HEK293 (cell line): ENCODE measurements around the gene TRMT44.

ENCODE experiments used
- CTCF ChIA-PET: fragments of 350-600 bp; formaldehyde crosslinking; extraction: SDS; loops from one replicate; lab custom pipeline; 2021; ENCODE audit warnings: antibody characterized with exemption; lab: Yijun Ruan, JAX
- POLR2A ChIA-PET: fragments of 300-600 bp; formaldehyde crosslinking; extraction: SDS; loops from one replicate; lab custom pipeline; 2020; ENCODE audit warnings: antibody characterized with exemption, inconsistent platforms; lab: Yijun Ruan, JAX
- H3K27ac ChIP-seq: fragments of 200-500 bp; sonication (Bioruptor generic); 2 replicates; pipeline ENCODE4 v1.5.1; 2014; ENCODE audit warnings: low read depth, low read length, control low read depth, inconsistent platforms; ENCODE audit errors: extremely low read depth
- H3K36me3 ChIP-seq, 2 experiments: fragments of 200-500 bp in 1 of 2; sonication (Bioruptor generic) in 1 of 2; 1 replicate in 1 of 2; 2 replicates in 1 of 2; pipeline ENCODE4 v1.5.1; 2014 to 2017; ENCODE audit warnings: inconsistent platforms in 2 of 2, low read length in 2 of 2; ENCODE audit not compliant: control insufficient read depth in 2 of 2, insufficient read depth in 1 of 2
- H3K4me1 ChIP-seq: fragments of 200-500 bp; sonication (Bioruptor generic); 2 replicates; pipeline ENCODE4 v1.5.1; 2014; ENCODE audit warnings: mild to moderate bottlenecking, low read length, inconsistent platforms; ENCODE audit not compliant: control insufficient read depth, insufficient read depth
- H3K4me3 ChIP-seq: 2 replicates; pipeline ENCODE4 v1.5.1; 2011; ENCODE audit warnings: low read depth, mild to moderate bottlenecking, control low read depth, low read length, moderate library complexity
- H3K9me3 ChIP-seq: fragments of 200-500 bp; sonication (Bioruptor generic); 2 replicates; pipeline ENCODE4 v1.5.1; 2014; ENCODE audit warnings: low read depth, low read length, inconsistent platforms; ENCODE audit not compliant: control insufficient read depth, insufficient read depth
- FEZF1 ChIP-seq: fragments of 450-650 bp; formaldehyde crosslinking; IDR thresholded peaks from 2 replicates; pipeline ENCODE4 v1.5.1; 2016; ENCODE audit warnings: missing biosample characterization, missing genetic modification characterization
- GLIS1 ChIP-seq: fragments of 450-650 bp; formaldehyde crosslinking; IDR thresholded peaks from 2 replicates; pipeline ENCODE4 v1.5.1; 2016; ENCODE audit warnings: missing biosample characterization, missing genetic modification characterization
- GLIS2 ChIP-seq: fragments of 450-650 bp; formaldehyde crosslinking; IDR thresholded peaks from 2 replicates; pipeline ENCODE4 v1.5.1; 2016; ENCODE audit warnings: missing biosample characterization, missing genetic modification characterization
- HIC1 ChIP-seq: fragments of 450-650 bp; formaldehyde crosslinking; IDR thresholded peaks from 2 replicates; pipeline ENCODE4 v1.5.1; 2016; ENCODE audit warnings: missing biosample characterization, missing genetic modification characterization
- HOXC10 ChIP-seq: sonication (generic); formaldehyde crosslinking; IDR thresholded peaks from 2 replicates; pipeline ENCODE4 v1.8.1; 2023; ENCODE audit warnings: mild to moderate bottlenecking, missing genetic modification reagents
- HOXD13 ChIP-seq: sonication (generic); formaldehyde crosslinking; IDR thresholded peaks from 2 replicates; pipeline ENCODE4 v1.8.0; 2022; ENCODE audit warnings: missing genetic modification reagents, borderline replicate concordance
- KLF10 ChIP-seq: fragments of 450-650 bp; IDR thresholded peaks from 2 replicates; pipeline ENCODE4 v1.5.1; 2018; ENCODE audit warnings: missing biosample characterization, mild to moderate bottlenecking, missing genetic modification characterization
- PRDM10 ChIP-seq: fragments of 450-650 bp; formaldehyde crosslinking; IDR thresholded peaks from 2 replicates; pipeline ENCODE4 v1.5.1; 2016; ENCODE audit warnings: missing biosample characterization, missing genetic modification characterization
- SCRT1 ChIP-seq: fragments of 450-650 bp; formaldehyde crosslinking; IDR thresholded peaks from 2 replicates; pipeline ENCODE4 v1.5.1; 2016; ENCODE audit warnings: missing biosample characterization, missing genetic modification characterization, borderline replicate concordance
- SCRT2 ChIP-seq: fragments of 450-650 bp; formaldehyde crosslinking; IDR thresholded peaks from 2 replicates; pipeline ENCODE4 v1.5.1; 2016; ENCODE audit warnings: missing biosample characterization, missing genetic modification characterization
- SP2 ChIP-seq: fragments of 450-650 bp; formaldehyde crosslinking; IDR thresholded peaks from 2 replicates; pipeline ENCODE4 v1.5.1; 2016; ENCODE audit warnings: missing biosample characterization, missing genetic modification characterization
- TCF7L2 ChIP-seq: IDR thresholded peaks from 2 replicates; pipeline ENCODE4 v1.6.1; 2011; ENCODE audit warnings: low read depth, mild to moderate bottlenecking, inconsistent platforms, low read length, moderate library complexity, borderline replicate concordance
- ZFHX2 ChIP-seq: fragments of 450-650 bp; formaldehyde crosslinking; conservative IDR thresholded peaks from 2 replicates; pipeline ENCODE4 v1.5.1; 2016; ENCODE audit warnings: missing biosample characterization, missing genetic modification characterization
- ZIC2 ChIP-seq: fragments of 450-650 bp; formaldehyde crosslinking; IDR thresholded peaks from 2 replicates; pipeline ENCODE4 v1.5.1; 2016; ENCODE audit warnings: missing biosample characterization, missing genetic modification characterization
- ZNF112 ChIP-seq: fragments of 450-650 bp; formaldehyde crosslinking; IDR thresholded peaks from 2 replicates; pipeline ENCODE4 v1.5.0; 2017; ENCODE audit warnings: missing biosample characterization, missing genetic modification characterization
- ZNF174 ChIP-seq: fragments of 450-650 bp; formaldehyde crosslinking; IDR thresholded peaks from 2 replicates; pipeline ENCODE4 v1.5.0; 2017; ENCODE audit warnings: missing biosample characterization, mild to moderate bottlenecking, missing genetic modification characterization
- ZNF292 ChIP-seq: fragments of 450-650 bp; formaldehyde crosslinking; IDR thresholded peaks from 2 replicates; pipeline ENCODE4 v1.5.1; 2016; ENCODE audit warnings: low read depth, missing biosample characterization, missing genetic modification characterization, borderline replicate concordance
- ZNF449 ChIP-seq: fragments of 450-650 bp; formaldehyde crosslinking; IDR thresholded peaks from 2 replicates; pipeline ENCODE4 v1.5.1; 2017; ENCODE audit warnings: missing biosample characterization, mild to moderate bottlenecking, missing genetic modification characterization, moderate library complexity
- ZNF510 ChIP-seq: fragments of 450-650 bp; formaldehyde crosslinking; IDR thresholded peaks from 2 replicates; pipeline ENCODE4 v1.5.1; 2018; ENCODE audit warnings: mild to moderate bottlenecking, missing genetic modification characterization, missing biosample characterization; ENCODE audit not compliant: insufficient replicate concordance
- ZNF555 ChIP-seq: fragments of 450-650 bp; formaldehyde crosslinking; conservative IDR thresholded peaks from 2 replicates; pipeline ENCODE4 v1.5.1; 2017; ENCODE audit warnings: missing biosample characterization, mild to moderate bottlenecking, missing genetic modification characterization, inconsistent platforms
- ZNF660 ChIP-seq: fragments of 450-650 bp; IDR thresholded peaks from 2 replicates; pipeline ENCODE4 v1.5.1; 2018; ENCODE audit warnings: missing biosample characterization, mild to moderate bottlenecking, missing genetic modification characterization
- ZNF792 ChIP-seq: fragments of 450-650 bp; formaldehyde crosslinking; IDR thresholded peaks from 2 replicates; pipeline ENCODE4 v1.5.1; 2016; ENCODE audit warnings: missing biosample characterization, missing genetic modification characterization
- ZSCAN18 ChIP-seq: fragments of 450-650 bp; formaldehyde crosslinking; IDR thresholded peaks from 2 replicates; pipeline ENCODE4 v1.5.1; 2016; ENCODE audit warnings: missing biosample characterization, missing genetic modification characterization
- ZSCAN23 ChIP-seq: fragments of 450-650 bp; formaldehyde crosslinking; IDR thresholded peaks from 2 replicates; pipeline ENCODE4 v1.5.1; 2016; ENCODE audit warnings: missing biosample characterization, missing genetic modification characterization

The TRMT44 gene

GRCh38 chr4:8472158-8472688, 31.6 kb downstream of the TRMT44 start:
- Histone ChIP-seq H3K4me3 (no peak overlapping the region), H3K9me3 (no peaks in the 10 kb centered on the region), H3K36me3 (peaks cover 0 to 67% of the 10 kb centered on the region in 2 experiments; a peak in 1 of 3 replicates), H3K4me1 (no peaks in the 10 kb centered on the region), H3K27ac (0 out of 2 replicates have a peak overlapping the region, but pooled peaks have one; percentile 1)
- CTCF ChIA-PET: interaction anchor here (0.9 kb wide), 1 partner anchor 122 kb away, joined by 5 read pairs; no protein-coding TSS in a partner anchor
- no peak for TF ChIP-seq ZNF792 (tag by site-specific recombination)
- TF ChIP-seq ZNF292 (tag by site-specific recombination): no peak
- TF ChIP-seq KLF10: no peak
- no peak for TF ChIP-seq ZNF112
- no peak for TF ChIP-seq HOXD13
- TF ChIP-seq ZSCAN18 (tag by site-specific recombination): no peak
- TF ChIP-seq FEZF1: no peak
- TF ChIP-seq ZFHX2 (tag by site-specific recombination): no peak
- TF ChIP-seq ZNF660 (tag by site-specific recombination): no peak
- TF ChIP-seq HOXC10: no peak
- TF ChIP-seq SCRT1 (tag by site-specific recombination): no peak
- no peak for TF ChIP-seq ZIC2 (tag by site-specific recombination)
- no peak for TF ChIP-seq ZNF510 (tag by site-specific recombination)
- no peak for TF ChIP-seq ZNF555 (tag by site-specific recombination)
- no peak for TF ChIP-seq SCRT2 (tag by site-specific recombination)
- POLR2A ChIA-PET: interaction anchor here (0.7 to 1.5 kb wide), 3 partner anchors 14 to 318 kb away, joined by 3 to 4 read pairs (median 3); no protein-coding TSS in a partner anchor

GRCh38 chr4:8472689-8473197, 32.2 kb downstream of the TRMT44 start:
- POLR2A ChIA-PET: interaction anchor here (1.5 kb wide), 1 partner anchor 15 kb away, joined by 3 read pairs; no protein-coding TSS in a partner anchor
- 0 out of 2 replicates have a peak overlapping the region, but pooled peaks have one; percentile 1 for H3K27ac ChIP-seq
- CTCF ChIA-PET: interaction anchor here (0.7 kb wide), 1 partner anchor 14 kb away, joined by 5 read pairs; no protein-coding TSS in a partner anchor
- TF ChIP-seq PRDM10 (no peak), TCF7L2 (no peak), ZNF449 (peak; percentile 92), GLIS1 (tag by site-specific recombination) (peak; percentile 71), ZSCAN23 (no peak), GLIS2 (tag by site-specific recombination) (no peak), HIC1 (tag by site-specific recombination) (no peak), SP2 (tag by site-specific recombination) (no peak), ZNF174 (tag by site-specific recombination) (no peak)

More at GRCh38 chr4:8472689-8473197, 32.2 kb downstream of the TRMT44 start:
- Histone ChIP-seq H3K9me3 (no peaks in the 10 kb centered on the region), H3K36me3 (peaks cover 0 to 67% of the 10 kb centered on the region in 2 experiments; a peak in 1 of 3 replicates), H3K4me1 (no peaks in the 10 kb centered on the region), H3K4me3 (no peak overlapping the region)
